GM19452 (cell line): ENCODE data around the gene LRWD1.
"Not testable (repeated sequence)": the region's sequence is repeated elsewhere in the genome, so short reads cannot be mapped to it uniquely, and the experiment has no call there.

Experiments used
- ATAC-seq: cut with Tn5 transposase; IDR thresholded peaks from one replicate; pipeline ENCODE4 v1.9.1; 2021; ENCODE audit not compliant: unreplicated experiment

LRWD1 gene

DNA sequence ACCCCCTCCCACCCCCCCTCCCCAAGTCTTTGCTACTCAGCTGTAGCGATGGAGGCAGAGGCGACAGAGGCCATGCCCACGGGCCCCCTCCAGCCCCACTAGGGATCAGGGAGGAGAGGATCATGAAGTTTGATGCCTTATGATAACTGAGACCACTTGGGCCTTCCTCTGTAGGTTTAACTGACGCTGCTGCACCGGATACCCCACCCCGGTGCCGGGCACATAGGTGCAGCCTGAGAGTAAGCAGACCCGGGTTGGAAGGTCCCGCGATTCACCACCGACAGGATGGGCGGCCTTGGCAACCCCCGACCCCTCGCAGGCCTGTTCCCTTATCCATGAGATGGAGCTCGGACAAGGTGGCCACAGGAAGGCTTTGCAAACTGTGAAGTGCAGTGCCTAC is 29.2 kb downstream of the LRWD1 start:
- ATAC-seq = not testable (repeated sequence)

DNA sequence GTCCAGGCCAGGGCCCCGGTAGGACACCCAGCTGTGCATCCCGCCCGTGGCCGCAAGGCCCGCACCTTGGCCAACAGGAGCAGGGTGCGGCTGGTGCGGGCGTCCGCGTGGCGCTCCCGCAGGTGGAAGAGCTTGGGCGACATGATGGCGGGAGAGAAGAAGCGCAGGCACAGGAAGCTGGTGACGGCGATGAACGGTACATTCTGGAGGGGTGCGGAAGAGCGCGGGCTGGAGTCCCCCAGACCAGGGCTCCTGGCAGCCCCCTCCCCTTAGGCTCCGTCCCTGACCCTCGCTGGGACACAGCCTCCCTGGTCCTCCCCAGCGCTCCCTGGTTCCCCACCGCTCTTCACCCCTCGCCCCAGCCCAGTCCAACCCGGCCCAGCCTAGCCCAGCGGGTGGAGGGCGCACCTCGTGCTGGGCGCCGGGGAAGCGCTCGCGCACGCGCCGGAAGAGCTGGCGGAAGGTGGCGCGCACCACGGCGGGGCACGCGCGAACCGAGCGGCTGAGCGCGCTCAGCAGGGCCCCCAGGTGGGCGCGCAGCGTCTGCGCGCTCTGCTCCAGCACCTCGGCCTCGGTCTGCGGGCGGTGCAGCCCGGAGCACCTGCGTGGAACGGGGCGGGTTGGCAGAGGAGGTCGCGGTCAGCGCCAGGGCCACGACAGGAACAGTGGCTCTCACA is 29.8 kb downstream of the LRWD1 start:
- peak; percentile 74 for ATAC-seq

DNA sequence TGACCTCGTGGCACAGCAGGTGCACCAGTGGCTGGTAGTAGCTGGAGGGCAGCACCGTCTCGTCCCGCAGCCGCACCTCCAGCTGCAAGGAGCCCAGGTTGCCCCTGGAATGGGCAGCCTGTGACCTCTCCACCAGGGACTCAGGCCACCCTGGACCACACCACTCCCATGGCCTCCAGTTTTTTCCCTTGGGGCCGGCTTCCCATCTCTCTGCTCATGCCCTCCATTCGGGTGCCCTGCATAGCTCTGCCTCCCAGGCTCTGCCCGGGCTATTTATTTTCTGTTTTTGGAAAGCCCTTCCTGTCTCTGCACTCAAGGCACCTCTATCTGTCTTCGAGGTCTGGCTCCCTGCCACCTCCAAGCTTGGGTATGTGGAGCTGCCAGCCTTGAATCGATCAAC is 32.1 kb downstream of the LRWD1 start:
- ATAC-seq = not testable (repeated sequence)

DNA sequence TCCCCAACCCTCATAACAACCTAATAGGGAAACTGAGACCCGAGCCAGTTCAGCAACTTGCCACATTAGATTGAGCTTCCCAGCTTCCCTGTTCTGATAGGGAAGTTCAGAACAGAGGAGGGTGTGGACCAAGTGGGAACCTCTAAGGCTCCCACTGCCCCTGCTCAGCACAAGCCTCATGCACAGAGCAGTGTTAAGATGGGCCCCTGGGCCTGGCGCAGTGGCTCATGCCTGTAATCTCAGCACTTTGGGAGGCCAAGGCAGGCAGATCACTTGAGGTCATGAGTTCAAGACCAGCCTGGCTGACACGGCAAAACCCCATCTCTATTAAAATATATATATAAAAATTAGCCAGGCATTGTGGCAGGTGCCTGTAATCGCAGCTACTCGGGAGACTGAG is 32.5 kb downstream of the LRWD1 start:
- ATAC-seq = not testable (repeated sequence)

DNA sequence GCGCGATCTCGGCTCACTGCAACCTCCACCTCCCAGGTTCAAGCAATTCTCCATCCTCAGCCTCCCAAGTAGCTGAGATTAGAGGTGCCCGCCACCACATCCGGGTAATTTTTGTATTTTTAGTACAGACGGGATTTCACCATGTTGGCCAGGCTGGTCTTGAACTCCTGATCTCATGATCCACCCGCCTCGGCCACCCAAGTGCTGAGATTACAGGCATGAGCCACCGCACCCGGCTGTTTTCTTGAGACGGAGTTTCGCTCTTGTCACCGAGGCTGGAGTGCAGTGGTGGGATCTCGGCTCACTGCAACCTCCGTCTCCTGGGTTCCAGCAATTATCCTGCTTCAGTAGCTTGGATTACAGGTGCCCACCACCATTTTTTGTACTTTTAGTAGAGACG is 33.5 kb downstream of the LRWD1 start:
- ATAC-seq = not testable (repeated sequence)

DNA sequence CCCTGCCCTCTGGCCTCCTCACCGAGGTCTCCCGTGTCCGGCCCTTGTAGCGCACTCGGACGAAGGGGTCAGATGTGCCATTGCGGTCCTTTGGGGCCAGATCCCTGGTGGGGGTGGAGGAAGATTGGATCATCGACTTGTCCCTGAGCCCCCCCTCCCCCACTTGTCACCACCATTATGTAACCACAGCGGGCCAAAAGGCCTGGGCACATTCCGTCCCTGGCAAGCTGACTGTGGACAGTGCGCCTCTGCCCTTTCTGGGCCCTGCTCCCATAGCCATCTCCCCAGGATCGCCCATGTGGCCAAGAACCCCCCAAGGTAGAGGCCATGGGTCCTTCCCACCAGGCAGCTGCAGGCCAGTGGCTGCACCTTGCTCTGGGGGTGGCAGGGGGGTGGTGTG is 38.4 kb downstream of the LRWD1 start:
- not testable (repeated sequence) for ATAC-seq

DNA sequence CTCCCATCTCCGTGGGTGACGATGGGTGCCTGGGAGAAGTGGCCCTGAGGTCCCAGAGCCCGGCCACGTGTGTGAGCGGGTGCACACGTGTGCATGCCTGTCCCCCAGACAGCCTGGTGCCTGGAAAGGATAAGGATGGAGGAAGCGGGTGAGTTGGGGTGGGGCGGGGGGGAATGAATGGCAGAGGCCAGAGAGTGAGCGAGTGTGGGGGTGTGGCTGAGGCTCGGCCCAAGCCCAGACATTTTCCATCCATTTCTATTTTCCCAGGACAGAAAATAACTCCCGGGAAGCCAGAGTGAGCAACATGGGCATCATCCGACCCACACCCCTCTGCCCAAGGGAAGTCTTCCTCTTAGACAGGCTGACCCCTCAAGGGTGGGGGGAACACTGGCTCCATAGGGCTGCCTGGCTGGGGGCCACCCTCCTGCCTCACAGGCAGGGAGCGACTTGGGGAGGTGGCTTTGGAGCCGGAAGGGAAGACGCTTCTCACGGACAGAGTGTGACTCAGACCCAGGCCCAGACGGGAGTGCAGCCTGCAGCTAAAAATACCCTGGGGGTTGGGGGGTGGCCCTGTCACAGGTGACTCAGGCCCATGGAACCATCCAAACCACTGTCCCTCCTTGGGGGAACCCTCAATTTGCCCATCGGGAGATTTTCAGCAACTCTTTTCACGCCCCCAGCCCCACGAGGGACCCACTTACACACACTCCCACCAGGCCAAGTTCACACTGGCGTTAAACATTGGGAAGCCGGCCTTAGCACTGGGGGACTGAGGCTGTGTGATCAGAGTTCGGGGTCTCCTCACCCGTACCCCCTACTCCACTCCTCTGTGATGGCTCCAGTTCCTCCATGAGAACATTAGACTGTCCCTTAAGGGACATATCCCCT is 40.8 kb downstream of the LRWD1 start:
- ATAC-seq = not testable (repeated sequence)

DNA sequence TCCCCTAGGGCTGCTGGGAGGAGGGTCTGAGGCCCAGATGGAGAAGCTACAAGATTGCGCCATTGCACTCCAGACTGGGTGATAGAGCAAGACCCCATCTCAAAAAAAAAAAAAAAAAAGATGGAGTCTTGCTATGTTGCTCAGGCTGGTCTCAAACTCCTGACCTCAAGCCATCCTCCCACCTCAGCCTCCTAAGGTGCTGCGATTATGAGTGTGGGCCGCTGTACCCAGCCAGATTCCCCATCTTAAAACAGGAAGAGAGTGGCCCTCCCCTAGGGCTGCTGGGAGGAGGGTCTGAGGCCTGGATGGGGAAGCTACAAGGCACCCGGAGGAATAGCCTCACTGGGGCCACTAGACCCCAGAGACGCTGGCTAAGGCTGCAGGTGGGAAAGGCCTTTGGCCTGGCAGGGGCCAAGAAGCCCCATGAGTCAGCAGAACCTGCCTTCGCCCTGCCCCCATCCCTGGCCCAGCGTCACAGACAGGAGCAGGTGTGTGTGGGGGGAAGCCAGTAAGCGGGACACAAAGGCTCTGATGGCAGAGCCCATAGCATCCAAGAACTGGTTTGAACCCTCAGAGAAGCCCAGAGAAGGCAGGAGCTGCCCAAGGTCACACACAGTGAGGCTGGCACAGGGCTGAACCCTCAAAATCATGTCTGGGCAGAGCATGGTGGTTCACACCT is 42.8 kb downstream of the LRWD1 start:
- ATAC-seq = not testable (repeated sequence)

DNA sequence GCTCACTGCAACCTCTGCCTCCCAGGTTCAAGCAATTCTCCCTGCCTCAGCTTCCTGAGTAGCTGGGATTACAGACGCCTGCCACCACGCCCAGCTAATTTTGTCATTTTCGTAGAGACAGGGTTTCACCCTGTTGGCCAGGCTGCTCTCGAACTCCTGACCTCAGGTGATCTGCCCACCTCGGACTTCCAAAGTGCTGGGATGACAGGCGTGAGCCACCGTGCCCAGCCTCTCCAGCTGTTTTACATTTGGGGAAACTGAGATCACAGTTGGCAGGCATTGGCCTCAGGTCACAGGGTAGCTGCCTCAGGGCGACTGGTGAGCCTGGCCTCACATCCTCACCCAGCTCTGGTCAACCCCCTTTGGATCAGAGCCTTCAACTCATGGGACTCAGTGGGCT is 45.8 kb downstream of the LRWD1 start:
- not testable (repeated sequence) for ATAC-seq

DNA sequence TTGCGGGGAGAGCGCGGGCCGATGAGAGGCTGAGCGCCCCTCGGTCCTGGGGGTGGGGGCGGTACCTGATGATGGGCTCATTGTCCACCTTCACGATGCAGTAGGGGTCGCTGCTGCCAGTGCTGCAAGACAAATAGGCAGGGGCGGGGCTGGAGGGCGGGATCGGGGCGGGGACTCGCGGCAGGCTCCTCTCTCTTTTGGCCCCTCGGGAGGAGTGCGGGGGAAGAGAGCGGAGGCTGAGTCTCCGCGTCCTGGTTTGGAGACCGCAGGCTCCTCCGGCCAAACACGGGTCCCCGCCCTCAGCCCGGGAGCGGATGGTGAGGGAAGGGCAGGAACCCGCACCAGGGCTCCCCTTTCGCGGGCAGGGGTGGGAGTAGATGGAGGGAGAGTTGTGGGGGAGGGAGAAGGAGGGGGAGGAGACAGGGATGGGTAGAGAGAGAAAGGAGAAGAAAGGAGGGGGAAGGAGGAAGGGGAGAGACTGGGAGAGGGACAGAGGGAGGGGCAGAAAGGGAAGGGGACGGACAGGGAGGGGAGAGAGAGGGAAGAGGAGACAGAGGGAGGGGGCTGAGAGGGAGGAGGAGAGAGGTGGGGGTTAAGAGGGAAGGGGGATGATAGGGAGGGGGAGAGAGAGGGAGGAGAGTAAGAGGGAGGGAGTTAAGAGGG is 47.2 kb downstream of the LRWD1 start:
- peak; percentile 38 for ATAC-seq

DNA sequence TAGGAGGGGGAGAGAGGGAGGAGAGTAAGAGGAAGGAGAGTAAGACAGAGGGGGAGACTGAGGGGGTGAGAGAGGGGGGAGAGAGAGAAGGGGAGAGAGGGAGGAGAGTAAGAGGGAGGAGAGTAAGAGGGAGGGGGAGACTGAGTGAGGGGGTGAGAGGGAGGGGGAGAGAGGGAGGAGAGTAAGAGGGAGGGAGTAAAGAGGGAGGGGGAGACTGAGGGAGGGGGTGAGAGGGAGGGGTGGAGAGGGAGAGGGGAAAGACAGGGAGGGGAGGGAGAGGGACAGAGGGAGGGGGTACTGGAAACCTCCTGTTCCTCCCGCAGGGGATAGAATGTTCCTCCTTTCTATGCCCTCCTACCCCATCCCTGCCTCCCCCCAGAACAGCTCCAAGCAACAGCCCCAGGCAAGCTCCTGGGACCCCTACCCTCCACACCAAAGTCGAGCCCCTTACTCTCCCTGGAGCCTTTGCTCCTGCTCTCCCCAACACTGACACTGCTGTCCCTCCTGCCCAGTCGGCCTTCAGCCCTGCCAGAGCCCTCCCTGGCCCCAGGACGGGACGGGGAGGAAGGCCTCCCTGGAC is 47.9 kb downstream of the LRWD1 start:
- not testable (repeated sequence) for ATAC-seq

DNA sequence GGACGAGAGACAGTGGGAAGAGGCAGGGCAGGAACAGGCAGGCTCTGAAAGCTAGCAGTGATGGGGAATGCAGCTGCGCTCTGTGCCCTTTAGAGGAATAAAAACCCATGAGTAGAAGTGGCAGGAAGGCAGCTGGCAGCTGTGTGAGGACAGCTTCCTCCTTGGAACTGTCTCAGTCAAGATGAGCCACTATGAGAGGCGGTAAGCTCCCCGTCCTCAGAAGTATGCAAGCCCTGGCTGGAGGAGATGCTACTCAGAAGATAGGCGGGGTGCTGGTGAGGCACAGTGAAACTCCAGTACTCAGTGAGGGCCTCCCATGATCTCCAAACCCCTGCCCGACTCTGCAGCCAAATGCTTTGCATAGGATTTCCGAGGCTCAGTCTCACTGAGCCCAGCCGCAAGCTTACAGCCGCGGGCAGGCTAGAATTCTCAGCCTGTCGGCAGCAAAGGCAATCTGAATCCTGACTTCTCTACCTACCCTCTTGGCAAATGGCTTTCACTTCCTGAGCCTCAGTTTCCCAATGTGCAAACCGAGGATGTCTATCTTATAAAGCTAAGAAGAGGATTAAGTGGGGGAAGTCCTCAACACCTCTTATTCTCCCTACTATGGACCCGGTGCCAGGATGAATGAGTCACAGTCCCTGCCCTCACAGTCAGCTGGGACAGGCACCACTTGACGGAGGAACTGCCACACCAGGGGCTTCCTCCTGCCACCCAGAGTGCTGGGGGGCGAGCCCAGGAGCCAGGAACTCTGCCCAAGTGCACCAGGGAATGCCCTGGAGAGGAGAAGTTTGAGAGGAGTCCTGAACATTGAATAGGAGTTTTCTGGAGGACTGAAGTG is 50.3 kb downstream of the LRWD1 start:
- ATAC-seq = peak; percentile 69

DNA sequence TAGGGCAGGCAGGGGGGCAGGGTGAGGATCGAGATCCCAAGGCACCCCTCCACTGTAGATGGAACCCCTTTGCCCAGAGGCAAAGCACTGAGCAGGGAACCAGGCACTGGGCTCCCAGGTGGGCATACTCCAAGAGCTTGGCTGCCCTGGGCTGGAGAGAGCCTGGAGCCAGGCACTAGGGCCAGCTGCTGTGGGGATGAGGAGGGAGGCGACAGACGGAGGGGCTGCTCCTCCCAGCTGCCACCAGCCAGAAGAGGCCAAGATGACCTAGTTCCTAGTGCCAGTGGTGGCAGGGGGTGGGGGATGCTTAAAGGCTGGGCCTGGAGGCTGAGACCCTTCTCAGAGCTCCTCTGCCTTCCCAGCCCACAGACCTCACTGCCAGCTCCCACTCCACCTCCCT is 51.1 kb downstream of the LRWD1 start:
- not testable (repeated sequence) for ATAC-seq

DNA sequence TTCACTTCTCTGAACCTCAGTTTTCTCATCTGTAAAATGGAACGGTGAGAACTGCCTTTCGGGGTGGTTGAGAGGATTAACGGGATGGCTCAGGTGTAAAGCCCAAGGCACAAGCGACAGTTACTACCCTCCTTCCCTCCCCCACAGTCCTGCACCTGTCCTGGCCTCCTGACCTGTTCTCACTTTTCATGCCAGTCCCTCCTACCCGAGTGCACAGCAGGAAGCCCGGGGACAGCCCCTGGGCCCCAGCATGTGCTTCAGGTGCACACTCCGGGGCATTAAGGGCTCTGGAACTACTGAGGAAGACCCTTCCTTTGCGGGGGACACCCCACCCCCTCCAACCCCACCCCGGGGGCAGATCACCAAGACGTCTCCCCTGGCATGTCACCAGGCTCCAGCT is 52.2 kb downstream of the LRWD1 start:
- not testable (repeated sequence) for ATAC-seq

DNA sequence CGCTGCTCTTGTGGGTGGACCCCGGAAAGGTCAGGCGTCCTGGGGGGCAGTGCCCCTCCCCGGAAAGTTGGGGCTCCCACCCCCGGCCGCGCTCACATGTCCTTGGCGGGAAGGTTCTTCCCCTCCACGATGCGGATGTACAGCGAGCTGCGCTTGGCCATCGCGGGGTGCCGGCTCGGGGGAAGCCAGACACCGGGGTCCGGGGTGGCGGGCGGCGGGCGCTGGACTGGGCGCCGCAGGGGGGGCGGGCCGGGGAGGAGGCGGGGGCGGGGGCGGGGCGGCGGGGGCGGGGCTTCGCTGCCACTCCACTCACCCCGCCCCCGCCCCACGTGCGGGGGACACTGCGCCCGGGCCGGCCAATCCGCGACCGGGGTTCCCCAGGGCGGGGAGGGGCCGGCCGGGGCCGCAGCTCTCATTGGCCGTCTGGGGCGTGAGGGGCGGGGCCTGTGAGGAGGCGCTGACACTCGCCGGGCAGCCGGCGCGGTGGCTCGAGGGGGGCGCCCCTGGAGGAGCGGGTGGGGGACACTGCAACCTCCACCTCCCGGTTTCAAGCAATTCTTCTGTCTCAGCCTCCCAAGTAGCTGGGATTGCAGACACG is 52.9 kb downstream of the LRWD1 start, which contains the start of gene RASA4B:
TSS of gene RASA4B (minus strand) at position 228 of the 598 bp plus-strand sequence. CDS start at position 161, 67 bp downstream.
- ATAC-seq = peak; percentile 71

DNA sequence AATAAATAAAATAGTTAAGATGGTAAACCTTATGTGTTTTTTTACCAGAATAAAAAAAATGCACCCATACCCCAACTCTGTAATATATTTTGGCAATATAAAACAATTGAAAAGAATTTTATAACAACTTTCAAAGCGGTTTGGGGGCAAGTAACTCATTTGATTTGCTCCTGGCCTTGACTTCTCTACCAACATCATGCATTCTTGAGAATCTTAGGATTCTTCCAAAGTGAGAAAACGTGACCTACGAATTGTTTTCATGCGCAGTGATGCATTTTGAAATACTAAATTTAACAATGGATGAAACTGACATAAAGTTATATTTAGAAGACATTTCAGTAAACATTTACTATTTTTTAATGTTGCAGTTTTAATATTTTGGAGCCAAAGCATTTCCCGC is 56.0 kb downstream of the LRWD1 start:
- ATAC-seq = not testable (repeated sequence)
